HCT116 (cell line): ENCODE data around the gene MAGEB2. TPM values are rescaled to one million over a fixed set of nuclear protein-coding genes. Genes with fewer than 3 reads are reported as not detected.

ENCODE experiments used
- ATAC-seq: fragments of 200-7000 bp; cut with Tn5 transposase; 2 replicates; pipeline ENCODE4 v1.9.1; 2020; ENCODE audit warnings: mild to moderate bottlenecking, moderate library complexity
- BruUV-seq: library from RNA; stranded (reverse); fragments of 400-500 nt; replicated peaks from 2 replicates; lab custom pipeline; 2021; lab: Mats Ljungman, UMichigan
- CTCF ChIA-PET: fragments of 300-600 bp; sonication (Branson Sonifier 250); formaldehyde crosslinking; loops from one replicate; lab custom pipeline; 2021; ENCODE audit warnings: antibody characterized with exemption; lab: Charles Lee
- POLR2A ChIA-PET: fragments of 300-600, 350-600 bp; sonication (Branson Sonifier 250); formaldehyde crosslinking; loops from one replicate; lab custom pipeline; 2021; ENCODE audit warnings: antibody characterized with exemption; lab: Charles Lee
- RAD21 ChIA-PET, 2 experiments: fragments of 300-600 bp; sonication (Branson Sonifier 250); formaldehyde crosslinking; loops; one replicate each; lab custom pipeline; 2023; ENCODE audit warnings: low total read pairs in 2 of 2; ENCODE audit not compliant: uncharacterized antibody in 2 of 2, unreplicated experiment in 2 of 2, low non-redundant PET in 1 of 2; lab: Charles Lee
- DNase-seq: peaks from one replicate; pipeline ENCODE4 v3.0.0-alpha.2; 2010; ENCODE audit warnings: low read depth, low spot score
- H2AFZ ChIP-seq: fragments of 200-600 bp; shearing (Covaris generic), sonication (generic); 2 replicates; pipeline ENCODE4 v1.6.1; 2017; ENCODE audit warnings: low read depth, mixed run types, mixed read lengths, antibody characterized with exemption, low read length; ENCODE audit not compliant: poor library complexity, severe bottlenecking
- H3K27ac ChIP-seq: 2 replicates; pipeline ENCODE4 v1.5.1; 2012; ENCODE audit warnings: low read depth, low read length
- H3K27me3 ChIP-seq: fragments of 200-600 bp; sonication (generic); 2 replicates; pipeline ENCODE4 v1.6.1; 2016; ENCODE audit warnings: mixed run types, low read length, mixed read lengths; ENCODE audit not compliant: insufficient read depth
- H3K36me3 ChIP-seq, 2 experiments: fragments of 200-500 bp in 1 of 2; fragments of 200-600 bp in 1 of 2; sonication (Bioruptor generic) in 1 of 2; sonication (generic) in 1 of 2; 2 replicates each; pipeline versions ENCODE4 v1.5.1 to v1.6.1; 2014 to 2016; ENCODE audit warnings: low read length in 2 of 2, inconsistent platforms in 1 of 2, mixed read lengths in 1 of 2, mixed run types in 1 of 2; ENCODE audit not compliant: insufficient read depth in 2 of 2, control insufficient read depth in 1 of 2
- H3K4me1 ChIP-seq, 2 experiments: fragments of 200-600 bp in 1 of 2; sonication (generic) in 1 of 2; 2 replicates each; pipeline versions ENCODE4 v1.5.1 to v1.6.1; 2012 to 2017; ENCODE audit warnings: low read length in 2 of 2, inconsistent platforms in 1 of 2, mild to moderate bottlenecking in 1 of 2, mixed read lengths in 1 of 2, mixed run types in 1 of 2, moderate library complexity in 1 of 2; ENCODE audit not compliant: insufficient read depth in 2 of 2, control insufficient read depth in 1 of 2
- H3K4me2 ChIP-seq: fragments of 200-600 bp; sonication (generic); 2 replicates; pipeline ENCODE4 v1.6.1; 2017; ENCODE audit warnings: mixed run types, low read length, mixed read lengths
- H3K4me3 ChIP-seq, 2 experiments: fragments of 200-600 bp in 1 of 2; sonication (generic) in 1 of 2; replicated peaks in 1 of 2; 2 replicates each; pipeline ENCODE4 v1.5.1; 2011 to 2016; ENCODE audit warnings: low read length in 2 of 2, control low read depth in 1 of 2, low read depth in 1 of 2, mild to moderate bottlenecking in 1 of 2, mixed read lengths in 1 of 2, mixed run types in 1 of 2
- H3K79me2 ChIP-seq: fragments of 200-600 bp; sonication (generic); 2 replicates; pipeline ENCODE4 v1.6.1; 2017; ENCODE audit warnings: mild to moderate bottlenecking, mixed run types, low read length, moderate library complexity, mixed read lengths; ENCODE audit not compliant: insufficient read depth
- H3K9ac ChIP-seq: fragments of 200-600 bp; sonication (generic); 2 replicates; pipeline ENCODE4 v1.6.1; 2016; ENCODE audit warnings: low read length, mixed read lengths
- H3K9me2 ChIP-seq: fragments of 200-600 bp; sonication (generic), shearing (Covaris generic); 2 replicates; pipeline ENCODE4 v1.6.1; 2017; ENCODE audit warnings: mixed run types, mild to moderate bottlenecking, moderate library complexity; ENCODE audit not compliant: insufficient read depth
- H3K9me3 ChIP-seq, 2 experiments: fragments of 200-500 bp in 1 of 2; fragments of 200-600 bp in 1 of 2; sonication (Bioruptor generic) in 1 of 2; sonication (generic) in 1 of 2; 2 replicates each; pipeline ENCODE4 v1.6.1; 2014 to 2017; ENCODE audit warnings: low read length in 2 of 2, mixed read lengths in 2 of 2, inconsistent platforms in 1 of 2, low read depth in 1 of 2, mild to moderate bottlenecking in 1 of 2, mixed run types in 1 of 2, moderate library complexity in 1 of 2; ENCODE audit not compliant: control insufficient read depth in 1 of 2, insufficient read depth in 1 of 2
- H4K20me1 ChIP-seq: fragments of 200-600 bp; sonication (generic), shearing (Covaris generic); 2 replicates; pipeline ENCODE4 v1.6.1; 2017; ENCODE audit warnings: mixed run types, mild to moderate bottlenecking, moderate library complexity; ENCODE audit not compliant: insufficient read depth
- CBX3 ChIP-seq: IDR thresholded peaks from 2 replicates; pipeline ENCODE4 v1.6.1; 2012; ENCODE audit warnings: low read depth
- EGR1 ChIP-seq: IDR thresholded peaks from 2 replicates; pipeline ENCODE4 v1.6.1; 2012; ENCODE audit warnings: low read depth
- EZH2 ChIP-seq: fragments of 200-600 bp; sonication (generic); IDR thresholded peaks from 2 replicates; pipeline ENCODE4 v1.6.1; 2017; ENCODE audit warnings: antibody characterized with exemption, mixed run types
- FOSL1 ChIP-seq: IDR thresholded peaks from 2 replicates; pipeline ENCODE4 v1.6.1; 2012; ENCODE audit warnings: low read depth
- JUND ChIP-seq: IDR thresholded peaks from 2 replicates; pipeline ENCODE4 v1.6.1; 2012
- POLR2A ChIP-seq: IDR thresholded peaks from 2 replicates; pipeline ENCODE4 v1.7.0; 2011; ENCODE audit warnings: borderline replicate concordance; ENCODE audit not compliant: insufficient read depth, insufficient read length; ENCODE audit errors: extremely low read depth
- SIN3A ChIP-seq: IDR thresholded peaks from 2 replicates; pipeline ENCODE4 v1.6.1; 2012; ENCODE audit warnings: low read depth
- SRF ChIP-seq: IDR thresholded peaks from 2 replicates; pipeline ENCODE4 v1.6.1; 2012; ENCODE audit warnings: low read depth
- ZBTB33 ChIP-seq: IDR thresholded peaks from 2 replicates; pipeline ENCODE4 v1.6.1; 2011; ENCODE audit warnings: mild to moderate bottlenecking, low read length, moderate library complexity; ENCODE audit not compliant: insufficient replicate concordance; ENCODE audit errors: extremely low read depth
- ZFX ChIP-seq: fragments of 450-650 bp; IDR thresholded peaks from 2 replicates; pipeline ENCODE4 v1.6.1; 2017
- ZNF274 ChIP-seq: fragments of 200-500 bp; sonication (Bioruptor generic); IDR thresholded peaks from 2 replicates; pipeline ENCODE4 v1.6.1; 2014; ENCODE audit warnings: mild to moderate bottlenecking, low read depth, low read length, inconsistent platforms
- intact Hi-C: fragments of 100-400 bp; cut with micrococcal nuclease; formaldehyde crosslinking; loops from 2 replicates; pipeline ENCODE4 v1.10.0; 2022
- total RNA-seq: library from RNA; stranded (reverse); gene quantifications from one replicate; pipeline ENCODE4 v1.2.1, GENCODE V29; 2021; ENCODE audit not compliant: unreplicated experiment
- TF ChIP-seq, protein P1 (sequence below): IDR thresholded peaks from 2 replicates; pipeline ENCODE4 v1.6.1; 2012
- TF ChIP-seq, protein P2 (sequence below), 3 experiments: fragments of 200-600 bp in 1 of 3; sonication (generic) in 1 of 3; IDR thresholded peaks in 2 of 3; conservative IDR thresholded peaks in 1 of 3; 2 replicates each; pipeline ENCODE4 v1.5.1; 2012 to 2017; ENCODE audit warnings: low read depth in 2 of 3, low read length in 2 of 3, antibody characterized with exemption in 1 of 3, borderline replicate concordance in 1 of 3, control low read depth in 1 of 3, mild to moderate bottlenecking in 1 of 3, mixed read lengths in 1 of 3, mixed run types in 1 of 3, moderate library complexity in 1 of 3; ENCODE audit not compliant: insufficient read depth in 1 of 3
- TF ChIP-seq, protein P3 (sequence below): IDR thresholded peaks from 2 replicates; pipeline ENCODE4 v1.6.1; 2012; ENCODE audit warnings: low read depth

Gene MAGEB2
- total RNA-seq, 1 experiment from 2014 or later, result 138 TPM

DNA sequence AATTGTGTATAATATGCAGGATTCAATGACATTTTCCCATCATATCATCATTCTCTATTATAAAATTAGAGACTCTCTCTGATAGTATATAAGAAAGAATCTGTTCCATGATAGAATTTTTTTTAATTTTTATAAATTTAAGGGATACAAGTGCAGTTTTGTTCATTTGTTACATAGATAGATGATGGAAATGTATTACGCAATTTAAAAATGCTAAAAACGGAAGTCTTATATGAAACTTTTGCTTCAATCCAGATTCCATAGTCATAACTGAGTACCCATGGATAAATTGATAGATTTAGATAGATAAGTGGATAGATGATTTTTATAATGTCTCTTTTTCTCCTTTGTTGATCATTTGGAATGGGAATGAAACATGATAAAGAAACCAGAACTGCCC lies 24.9 kb upstream of the MAGEB2 start:
- CTCF ChIA-PET, result no interaction called here

More for the DNA sequence above, 24.9 kb upstream of the MAGEB2 start:
- intact Hi-C loops, result no loop called here
- DNase-seq (no peak), ATAC-seq (no peak)
- BruUV-seq, result no TSS peak
- H3K9me3 ChIP-seq, result no peaks in the 10 kb centered on the region
- RAD21 ChIA-PET, result no interaction called here
- no peak overlapping the region for H2AFZ ChIP-seq
- H3K79me2 ChIP-seq, result no peaks in the 10 kb centered on the region
- H4K20me1 ChIP-seq, result no peaks in the 10 kb centered on the region
- no peaks in the 10 kb centered on the region for H3K4me1 ChIP-seq
- H3K9me2 ChIP-seq, result no peaks in the 10 kb centered on the region
- POLR2A ChIA-PET, result no interaction called here
- no peak overlapping the region for H3K9ac ChIP-seq
- no peak overlapping the region for H3K4me2 ChIP-seq
- H3K27ac ChIP-seq, result no peak overlapping the region
- no peaks in the 10 kb centered on the region for H3K36me3 ChIP-seq
- no peak overlapping the region for H3K4me3 ChIP-seq
- TF ChIP-seq ZBTB33 (no peak), POLR2A (no peak), CBX3 (no peak), SRF (no peak), ZNF274 (no peak), ZFX (no peak), FOSL1 (no peak), EGR1 (no peak), JUND (no peak), EZH2 (no peak), SIN3A (no peak)
- TF ChIP-seq, protein P1, sequence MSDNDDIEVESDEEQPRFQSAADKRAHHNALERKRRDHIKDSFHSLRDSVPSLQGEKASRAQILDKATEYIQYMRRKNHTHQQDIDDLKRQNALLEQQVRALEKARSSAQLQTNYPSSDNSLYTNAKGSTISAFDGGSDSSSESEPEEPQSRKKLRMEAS, result no peak
- TF ChIP-seq, protein P2, sequence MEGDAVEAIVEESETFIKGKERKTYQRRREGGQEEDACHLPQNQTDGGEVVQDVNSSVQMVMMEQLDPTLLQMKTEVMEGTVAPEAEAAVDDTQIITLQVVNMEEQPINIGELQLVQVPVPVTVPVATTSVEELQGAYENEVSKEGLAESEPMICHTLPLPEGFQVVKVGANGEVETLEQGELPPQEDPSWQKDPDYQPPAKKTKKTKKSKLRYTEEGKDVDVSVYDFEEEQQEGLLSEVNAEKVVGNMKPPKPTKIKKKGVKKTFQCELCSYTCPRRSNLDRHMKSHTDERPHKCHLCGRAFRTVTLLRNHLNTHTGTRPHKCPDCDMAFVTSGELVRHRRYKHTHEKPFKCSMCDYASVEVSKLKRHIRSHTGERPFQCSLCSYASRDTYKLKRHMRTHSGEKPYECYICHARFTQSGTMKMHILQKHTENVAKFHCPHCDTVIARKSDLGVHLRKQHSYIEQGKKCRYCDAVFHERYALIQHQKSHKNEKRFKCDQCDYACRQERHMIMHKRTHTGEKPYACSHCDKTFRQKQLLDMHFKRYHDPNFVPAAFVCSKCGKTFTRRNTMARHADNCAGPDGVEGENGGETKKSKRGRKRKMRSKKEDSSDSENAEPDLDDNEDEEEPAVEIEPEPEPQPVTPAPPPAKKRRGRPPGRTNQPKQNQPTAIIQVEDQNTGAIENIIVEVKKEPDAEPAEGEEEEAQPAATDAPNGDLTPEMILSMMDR (IDR thresholded peaks at IDR 0.05 in 2 of 3, conservative IDR thresholded peaks at IDR 0.05 in 1 of 3; ENCODE audit: borderline replicate concordance in 1 of 3, insufficient read depth in 1 of 3, low read depth in 2 of 3, low read length in 2 of 3), result no peak
- TF ChIP-seq, protein P3, sequence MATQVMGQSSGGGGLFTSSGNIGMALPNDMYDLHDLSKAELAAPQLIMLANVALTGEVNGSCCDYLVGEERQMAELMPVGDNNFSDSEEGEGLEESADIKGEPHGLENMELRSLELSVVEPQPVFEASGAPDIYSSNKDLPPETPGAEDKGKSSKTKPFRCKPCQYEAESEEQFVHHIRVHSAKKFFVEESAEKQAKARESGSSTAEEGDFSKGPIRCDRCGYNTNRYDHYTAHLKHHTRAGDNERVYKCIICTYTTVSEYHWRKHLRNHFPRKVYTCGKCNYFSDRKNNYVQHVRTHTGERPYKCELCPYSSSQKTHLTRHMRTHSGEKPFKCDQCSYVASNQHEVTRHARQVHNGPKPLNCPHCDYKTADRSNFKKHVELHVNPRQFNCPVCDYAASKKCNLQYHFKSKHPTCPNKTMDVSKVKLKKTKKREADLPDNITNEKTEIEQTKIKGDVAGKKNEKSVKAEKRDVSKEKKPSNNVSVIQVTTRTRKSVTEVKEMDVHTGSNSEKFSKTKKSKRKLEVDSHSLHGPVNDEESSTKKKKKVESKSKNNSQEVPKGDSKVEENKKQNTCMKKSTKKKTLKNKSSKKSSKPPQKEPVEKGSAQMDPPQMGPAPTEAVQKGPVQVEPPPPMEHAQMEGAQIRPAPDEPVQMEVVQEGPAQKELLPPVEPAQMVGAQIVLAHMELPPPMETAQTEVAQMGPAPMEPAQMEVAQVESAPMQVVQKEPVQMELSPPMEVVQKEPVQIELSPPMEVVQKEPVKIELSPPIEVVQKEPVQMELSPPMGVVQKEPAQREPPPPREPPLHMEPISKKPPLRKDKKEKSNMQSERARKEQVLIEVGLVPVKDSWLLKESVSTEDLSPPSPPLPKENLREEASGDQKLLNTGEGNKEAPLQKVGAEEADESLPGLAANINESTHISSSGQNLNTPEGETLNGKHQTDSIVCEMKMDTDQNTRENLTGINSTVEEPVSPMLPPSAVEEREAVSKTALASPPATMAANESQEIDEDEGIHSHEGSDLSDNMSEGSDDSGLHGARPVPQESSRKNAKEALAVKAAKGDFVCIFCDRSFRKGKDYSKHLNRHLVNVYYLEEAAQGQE, result no peak
- TF ChIP-seq, all 23 proteins: peak for 0
- no peaks in the 10 kb centered on the region for H3K27me3 ChIP-seq
